Neural progenitor cell (in vitro differentiated cells): ENCODE data around the gene GTPBP6.

ENCODE experiments used
- CTCF ChIP-seq: fragments of 200-600 bp; sonication (generic); IDR thresholded peaks from 2 replicates; pipeline ENCODE4 v1.5.1; 2017; ENCODE audit warnings: antibody characterized with exemption, mild to moderate bottlenecking
- EZH2 ChIP-seq: fragments of 200-600 bp; sonication (generic); IDR thresholded peaks from 2 replicates; pipeline ENCODE4 v1.6.1; 2017; ENCODE audit warnings: antibody characterized with exemption, mild to moderate bottlenecking, moderate library complexity

- TF ChIP-seq CTCF: no peak
- no peak for TF ChIP-seq EZH2
These were observed 15.6 kb downstream of the GTPBP6 start for GRCh38 chrX:302975-303374.
